CD1c-positive myeloid dendritic cell (primary cell): ENCODE data around the gene AGPAT2.
A peak's percentile ranks its signal among the peaks of the same experiment; 100 is the strongest.

ENCODE experiments used
- DNase-seq: peaks from one replicate; pipeline ENCODE4 v3.0.0-alpha.2; 2016; ENCODE audit errors: extremely low spot score

AGPAT2 gene

GRCh38 chr9:136626740-136627642 is 60.3 kb downstream of the AGPAT2 start:
- DNase-seq: no peak

GRCh38 chr9:136626066-136626725 is 61.1 kb downstream of the AGPAT2 start:
- no peak for DNase-seq

- peak; percentile 55 for DNase-seq
These were observed 61.9 kb downstream of the AGPAT2 start for GRCh38 chr9:136625101-136626065.

GRCh38 chr9:136624184-136624951 is 62.9 kb downstream of the AGPAT2 start:
- no peak for DNase-seq

- no peak for DNase-seq
These were observed 63.4 kb downstream of the AGPAT2 start for GRCh38 chr9:136623842-136624183.
